SIG-M5 treated with dmso at 0.1 percent for 504 hours (cell line): ENCODE results near the gene MYLK4.

Experiments
- DNase-seq: peaks from one replicate; lab custom pipeline; 2025; ENCODE audit not compliant: unreplicated experiment; lab: John Stamatoyannopoulos, UW

Gene MYLK4

DNA sequence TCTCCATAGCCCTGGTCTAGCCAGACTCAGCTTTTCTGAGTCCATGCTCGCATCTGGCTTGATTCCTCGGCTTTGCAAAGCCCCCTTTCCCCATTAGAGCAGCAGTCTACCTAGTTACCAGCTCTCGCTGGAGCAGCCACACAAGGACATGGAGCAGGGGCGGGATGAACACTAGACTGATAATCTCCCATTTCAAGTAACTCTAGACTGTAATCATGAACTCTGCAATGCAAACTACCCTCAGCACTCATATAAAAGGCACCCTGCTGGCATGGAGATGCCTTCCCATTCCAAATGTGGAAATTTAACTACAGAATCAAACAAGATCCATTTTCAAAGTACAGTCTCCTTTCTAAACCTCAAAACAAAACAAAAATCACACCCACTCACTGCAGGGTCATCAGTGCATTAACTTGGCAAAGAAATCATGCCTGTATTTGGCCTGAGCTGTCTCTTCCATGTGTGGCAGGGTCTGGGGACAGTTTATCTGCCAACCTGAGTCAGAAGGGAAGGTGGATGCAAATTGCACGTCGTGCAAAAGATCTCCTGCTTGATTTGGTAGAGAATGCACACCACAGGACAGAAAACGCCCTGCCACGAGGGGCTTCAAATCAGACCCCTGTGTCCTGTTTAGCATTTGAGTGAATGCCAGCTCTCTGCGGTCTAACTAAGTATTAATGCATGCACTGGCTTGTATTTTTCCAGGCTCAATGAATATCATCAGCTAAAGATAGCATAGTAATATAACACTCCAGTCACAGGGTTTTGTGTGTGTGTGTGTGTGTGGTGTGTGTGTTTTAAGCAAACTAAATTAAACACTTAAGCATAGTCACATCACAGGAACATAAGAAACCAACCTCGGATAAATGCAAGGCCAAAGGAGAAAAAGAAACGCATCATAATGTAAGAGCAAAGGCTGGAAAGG lies 85.3 kb downstream of the MYLK4 start:
- no peak for DNase-seq

DNA sequence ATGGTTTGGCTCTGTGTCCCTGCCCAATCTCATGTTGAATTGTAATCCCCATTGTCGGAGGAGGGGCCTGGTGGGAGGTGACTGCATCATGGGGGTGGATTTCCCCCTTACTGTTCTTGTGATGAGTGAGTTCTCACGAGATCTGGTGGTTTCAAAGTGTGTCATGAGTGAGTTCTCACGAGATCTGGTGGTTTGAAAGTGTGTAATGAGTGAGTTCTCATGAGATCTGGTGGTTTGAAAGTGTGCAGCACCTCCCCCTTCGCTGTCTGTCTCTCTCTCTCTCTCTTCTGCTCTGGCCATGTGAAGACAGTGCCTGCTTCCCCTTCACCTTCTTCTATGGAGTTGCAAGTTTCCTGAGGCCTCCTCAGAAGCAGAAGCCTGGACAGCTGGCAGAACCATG lies 87.6 kb downstream of the MYLK4 start:
- DNase-seq, result no peak

DNA sequence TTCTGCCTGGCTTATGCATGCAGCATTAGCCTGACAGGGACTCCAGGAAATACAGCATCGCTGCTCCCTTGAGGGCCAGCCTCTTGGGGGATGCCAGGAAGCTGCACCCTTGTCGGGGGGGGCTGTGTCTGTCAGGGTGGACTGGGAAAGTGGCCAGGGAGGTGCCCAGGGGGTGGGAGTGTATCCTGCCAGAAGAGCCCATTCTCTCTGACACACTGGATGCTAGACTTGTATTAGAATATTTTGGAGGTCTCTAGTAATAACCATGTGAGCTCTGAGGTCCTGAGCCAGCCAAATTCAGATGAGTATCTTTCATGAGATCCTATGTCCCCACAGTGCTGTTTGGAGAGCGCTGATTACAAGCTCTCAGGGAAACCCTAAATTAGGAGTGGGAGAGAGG lies 89.1 kb downstream of the MYLK4 start:
- DNase-seq, result no peak

DNA sequence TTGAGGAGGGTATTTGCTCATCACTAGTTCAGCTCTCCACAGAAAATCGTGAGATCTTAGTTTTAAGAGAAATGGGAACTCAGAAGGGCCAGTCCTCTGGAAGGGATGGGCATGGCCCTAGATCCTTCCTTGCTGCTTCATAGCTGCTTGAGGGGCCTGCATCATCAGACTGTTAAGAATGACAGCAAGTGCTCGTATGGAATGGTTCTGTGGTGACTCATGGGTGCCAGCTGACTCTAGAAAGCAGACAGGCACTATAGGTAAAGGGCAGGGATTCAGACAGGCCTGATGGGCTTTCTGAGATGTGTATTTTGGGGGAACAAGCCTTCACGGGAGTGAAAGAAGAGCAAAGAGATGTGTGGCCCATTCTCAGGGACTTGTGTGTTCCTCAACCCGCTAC lies 90.8 kb downstream of the MYLK4 start:
- no peak for DNase-seq

DNA sequence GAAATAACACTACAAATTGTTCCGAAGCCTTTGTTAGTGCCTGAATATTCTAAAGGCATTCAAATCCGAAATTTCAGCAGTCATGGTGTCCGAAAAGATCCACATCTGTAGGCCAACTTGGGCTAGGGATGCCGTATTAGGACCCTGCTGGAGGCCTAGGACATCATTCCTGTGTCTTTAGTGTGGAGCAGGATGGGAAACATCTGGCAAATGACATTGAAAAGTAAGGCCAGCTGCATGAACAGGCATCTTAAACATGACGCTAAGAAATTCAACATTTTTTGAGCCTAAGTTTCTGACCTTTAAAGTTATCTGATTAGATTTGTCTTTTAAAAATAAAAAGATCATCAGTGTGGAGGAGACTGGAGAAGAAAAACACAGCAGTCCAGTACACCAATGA lies 91.3 kb downstream of the MYLK4 start:
- DNase-seq, result no peak

DNA sequence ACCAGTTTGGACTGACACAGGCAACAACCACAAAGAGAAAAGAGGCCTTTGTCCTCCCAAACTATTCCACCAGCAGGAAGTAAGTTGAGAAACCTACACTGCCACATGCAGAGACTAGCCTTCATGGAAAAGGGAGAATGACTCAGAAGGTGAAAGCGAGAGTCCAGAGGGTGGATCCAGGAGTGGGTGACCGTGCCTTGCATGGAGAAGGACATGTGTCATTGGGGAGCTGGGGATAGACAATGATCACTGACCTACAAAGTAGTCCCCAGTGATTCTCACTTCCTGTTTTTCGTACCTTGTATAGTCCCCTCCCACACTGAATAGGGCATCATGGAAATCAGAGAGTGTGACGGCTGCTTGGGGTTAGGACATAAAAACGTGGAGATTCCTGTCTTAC lies 91.9 kb downstream of the MYLK4 start:
- peak; percentile 9 for DNase-seq

DNA sequence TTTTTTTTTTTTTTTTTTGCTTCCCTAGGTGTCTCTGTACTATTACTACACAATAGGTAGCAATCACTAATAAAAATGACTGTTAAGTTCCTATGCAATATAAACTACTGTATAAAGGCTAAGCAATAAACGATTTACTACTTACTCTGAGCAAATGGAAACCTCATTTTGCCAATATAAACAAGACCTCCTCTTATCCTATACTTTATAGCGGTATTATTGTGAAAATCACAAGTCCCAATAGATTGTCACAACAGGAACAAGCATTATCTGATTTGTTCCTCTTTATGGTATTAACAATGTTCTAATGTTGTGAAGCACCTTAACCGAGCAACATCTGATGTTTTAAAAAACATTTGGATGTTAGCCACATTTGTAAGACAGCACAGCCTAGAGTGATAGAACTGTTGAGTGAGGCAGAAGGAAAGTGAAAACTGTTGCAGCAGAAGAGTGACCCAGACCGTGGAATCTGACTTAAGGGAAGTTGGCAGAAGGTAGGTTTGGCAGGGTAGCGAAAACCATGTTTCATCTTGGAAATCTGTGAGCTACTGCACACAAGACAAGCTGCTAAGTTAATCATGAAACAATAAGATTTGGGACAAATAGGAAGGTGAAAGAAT lies 94.2 kb downstream of the MYLK4 start:
- DNase-seq, result no peak

DNA sequence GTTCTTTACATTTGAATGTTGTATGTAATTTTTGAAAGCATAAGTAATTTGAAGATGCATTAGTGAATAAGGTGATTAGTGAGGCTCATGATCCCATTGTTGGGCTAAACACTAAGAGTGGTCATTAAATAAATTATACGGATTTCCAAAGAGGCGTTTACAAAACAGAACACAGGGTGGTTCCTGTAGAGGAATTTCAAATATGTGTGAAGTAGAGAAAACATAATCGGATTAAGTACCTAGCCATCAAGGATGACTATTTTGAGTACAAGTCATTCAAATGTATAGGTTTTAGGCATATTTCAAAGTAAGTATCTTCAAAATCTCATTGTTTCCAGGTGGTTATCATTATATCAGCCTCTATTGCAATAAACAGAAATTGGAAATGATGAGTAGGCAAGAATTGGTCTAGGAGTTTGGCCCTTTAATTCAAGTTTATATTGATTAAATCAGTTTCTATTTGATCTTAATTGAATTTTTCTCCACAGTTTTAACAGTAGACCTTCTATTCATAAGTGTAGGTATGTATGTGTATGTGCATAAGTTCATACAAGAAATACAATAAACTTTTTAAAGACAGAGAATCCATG lies 94.8 kb downstream of the MYLK4 start:
- no peak for DNase-seq

DNA sequence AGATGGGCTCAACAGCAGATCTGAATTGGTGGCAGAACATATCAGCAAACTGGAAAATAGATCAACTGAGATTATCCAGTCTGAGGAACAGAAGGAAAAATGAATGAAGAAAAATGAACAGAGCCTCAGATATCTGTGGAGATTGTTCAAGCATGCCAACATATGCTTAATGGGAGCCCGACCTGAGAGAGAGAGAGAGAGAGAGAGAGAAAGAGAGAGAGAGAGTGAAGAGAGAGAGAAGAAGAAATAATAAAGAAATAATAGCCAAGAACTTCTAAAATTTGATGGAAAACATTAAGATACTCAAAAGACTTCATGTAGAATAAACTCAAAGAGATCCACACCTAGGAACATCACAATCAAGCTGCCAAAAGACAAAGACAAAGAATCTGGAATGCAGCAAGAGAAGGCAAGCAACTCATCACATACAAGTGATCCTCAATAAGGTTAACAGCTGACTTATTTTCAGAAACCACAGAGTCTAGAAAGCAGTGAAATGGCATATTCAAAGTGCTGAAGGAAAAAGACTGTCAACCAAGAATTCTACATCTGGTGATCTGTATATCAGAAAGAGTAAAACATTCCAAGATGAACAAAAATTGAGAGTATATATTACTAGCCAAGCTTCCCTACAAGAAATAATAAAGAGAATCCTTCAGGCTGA lies 97.2 kb downstream of the MYLK4 start:
- DNase-seq, result no peak

DNA sequence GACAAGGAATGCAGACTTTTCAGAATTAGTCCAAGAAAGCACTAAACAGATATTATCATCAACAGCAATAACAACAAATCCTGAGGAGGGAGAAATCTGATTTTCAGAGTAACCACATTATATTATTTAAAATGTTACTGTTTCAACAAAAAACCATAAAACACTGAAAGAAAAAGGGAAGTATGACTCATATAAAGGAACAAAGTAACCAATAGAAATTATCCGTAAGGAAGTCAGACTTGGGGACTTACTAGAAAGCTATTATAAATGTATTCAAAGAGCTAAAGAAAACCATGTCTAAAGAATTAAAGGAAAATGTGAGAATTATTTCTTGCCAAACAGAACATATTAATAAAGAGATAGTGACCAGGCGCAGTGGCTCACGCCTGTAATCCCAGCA lies 98.1 kb downstream of the MYLK4 start:
- DNase-seq, result peak; percentile 23

DNA sequence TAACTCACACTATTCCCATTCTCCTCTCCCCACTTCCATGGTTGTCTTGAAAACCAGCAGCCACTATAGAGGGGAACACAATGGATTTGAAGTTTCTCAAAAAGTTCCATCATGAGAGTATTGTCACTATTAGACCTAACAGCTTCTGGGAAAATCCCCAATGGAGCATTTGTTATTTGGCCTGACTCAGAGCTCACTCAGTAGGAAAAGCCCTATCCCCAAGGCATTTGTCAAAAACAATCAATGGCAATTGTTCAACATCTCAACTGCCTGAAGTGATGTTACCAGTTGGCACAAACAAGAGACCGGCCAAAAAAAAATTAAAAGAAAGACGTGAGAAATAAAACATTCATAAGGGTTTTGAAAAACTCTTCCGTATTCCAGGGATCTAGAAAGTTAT lies 98.8 kb downstream of the MYLK4 start:
- DNase-seq, result no peak

DNA sequence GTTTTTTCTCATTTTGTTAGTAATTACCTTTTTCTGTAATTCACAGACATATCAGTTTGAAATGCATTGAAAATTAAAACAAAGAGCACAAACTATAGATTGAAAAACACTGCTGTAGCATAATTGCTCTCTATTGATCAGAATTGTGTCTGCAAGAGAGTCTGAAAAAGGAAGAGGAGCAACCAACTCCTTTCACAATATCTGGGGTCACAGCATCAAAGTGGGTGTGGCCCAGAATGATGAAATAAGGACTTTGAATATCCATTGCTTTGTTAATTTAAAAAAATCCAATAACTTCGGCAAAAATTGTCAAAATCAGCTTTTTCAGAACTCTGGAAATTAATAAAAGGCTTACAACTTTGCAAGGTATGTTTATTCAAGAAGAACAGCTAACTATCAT lies 99.2 kb downstream of the MYLK4 start:
- peak; percentile 62 for DNase-seq

DNA sequence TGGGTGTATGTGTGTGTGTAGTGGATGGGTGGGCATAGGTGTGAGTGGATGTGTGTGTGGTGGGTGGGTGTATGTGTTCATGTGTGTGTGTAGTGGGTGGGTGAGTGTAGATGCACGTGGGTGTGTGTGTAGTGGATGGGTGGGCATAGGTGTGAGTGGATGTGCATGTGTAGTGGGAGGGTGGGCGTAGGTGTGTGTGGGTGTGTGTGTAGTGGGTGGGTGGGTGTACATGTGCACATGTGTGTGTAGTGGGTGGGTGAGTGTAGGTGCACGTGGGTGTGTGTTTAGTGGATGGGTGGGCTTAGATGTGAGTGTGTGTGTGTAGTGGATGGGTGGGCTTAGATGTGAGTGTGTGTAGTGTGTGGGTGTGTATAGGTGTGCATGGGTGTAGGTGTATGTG lies 104.4 kb downstream of the MYLK4 start:
- no peak for DNase-seq

DNA sequence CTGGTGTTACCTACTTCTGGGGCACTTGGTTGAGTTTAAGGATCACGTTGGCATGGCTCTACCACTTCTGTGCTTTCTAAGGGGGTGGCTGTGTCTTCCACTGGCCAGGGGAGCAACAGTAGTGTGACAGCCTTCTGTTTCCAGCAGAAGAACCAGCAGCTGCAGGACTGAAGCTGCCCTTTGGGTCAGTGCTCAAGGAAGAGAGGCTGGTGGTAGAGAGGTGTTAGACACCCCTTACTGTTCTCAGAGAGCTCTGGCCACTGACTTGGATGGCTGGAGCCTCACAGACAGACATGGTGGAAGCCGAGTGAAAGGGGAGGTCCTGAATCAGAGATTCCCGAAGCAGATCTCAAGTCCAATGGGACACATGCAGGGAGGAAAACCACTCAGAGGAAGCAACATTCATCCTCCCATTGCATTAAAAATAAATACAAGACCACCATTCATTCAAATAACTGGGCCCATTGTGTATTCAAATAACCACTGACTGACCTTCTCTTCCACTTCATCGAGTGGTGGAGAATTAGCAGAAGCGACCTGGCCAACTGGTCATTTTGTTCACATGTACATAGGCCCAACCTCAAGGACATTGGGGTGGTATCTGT lies 106.7 kb downstream of the MYLK4 start:
- DNase-seq, result no peak

DNA sequence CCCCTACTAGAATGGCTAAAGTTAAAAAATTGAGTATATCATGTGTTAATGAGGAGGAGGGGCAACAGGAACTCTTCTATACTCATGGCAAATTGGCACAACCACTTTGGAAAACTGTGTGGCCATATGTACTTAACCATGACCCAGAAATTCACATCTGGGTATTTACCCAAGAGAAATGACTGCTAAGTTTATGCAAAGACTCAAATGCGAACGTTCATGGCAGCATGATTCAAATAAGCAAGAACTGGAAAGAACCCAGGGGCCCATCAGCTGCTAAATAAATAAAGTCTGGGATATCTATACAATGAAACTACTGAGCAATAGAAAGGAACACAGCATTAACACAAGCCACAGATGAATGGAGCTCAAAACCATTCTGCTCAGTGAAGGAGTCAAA lies 107.6 kb downstream of the MYLK4 start:
- no peak for DNase-seq

DNA sequence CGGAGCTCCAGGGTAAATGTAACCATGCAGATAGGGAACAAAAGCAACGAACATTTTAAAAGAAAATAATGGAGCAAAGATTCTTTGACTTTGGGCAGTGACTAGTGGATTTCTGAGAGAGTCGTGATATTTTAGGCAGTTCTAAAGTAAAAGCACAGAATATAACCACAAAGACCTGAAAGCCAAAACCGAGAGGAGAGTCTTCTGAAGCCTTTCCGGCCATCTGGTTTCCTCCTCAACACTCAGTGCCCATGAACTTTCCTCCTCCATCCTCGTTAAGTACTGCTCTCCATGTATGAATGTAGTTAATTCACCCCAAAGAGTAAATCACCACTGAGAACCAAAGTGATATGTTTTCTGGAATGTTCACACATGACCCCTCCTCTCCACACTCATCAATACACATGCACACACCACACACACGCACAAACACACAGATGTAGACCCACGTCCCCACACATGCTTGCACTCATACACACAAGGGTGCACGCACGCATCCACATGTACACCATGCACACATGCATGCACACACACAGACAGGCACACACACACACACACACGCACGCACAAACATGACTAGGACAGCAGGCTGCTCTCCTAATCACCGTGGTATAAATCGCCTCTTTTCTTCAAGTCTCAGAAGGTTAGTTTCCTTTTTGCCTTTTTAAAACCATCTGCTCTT lies 109.5 kb downstream of the MYLK4 start:
- no peak for DNase-seq

DNA sequence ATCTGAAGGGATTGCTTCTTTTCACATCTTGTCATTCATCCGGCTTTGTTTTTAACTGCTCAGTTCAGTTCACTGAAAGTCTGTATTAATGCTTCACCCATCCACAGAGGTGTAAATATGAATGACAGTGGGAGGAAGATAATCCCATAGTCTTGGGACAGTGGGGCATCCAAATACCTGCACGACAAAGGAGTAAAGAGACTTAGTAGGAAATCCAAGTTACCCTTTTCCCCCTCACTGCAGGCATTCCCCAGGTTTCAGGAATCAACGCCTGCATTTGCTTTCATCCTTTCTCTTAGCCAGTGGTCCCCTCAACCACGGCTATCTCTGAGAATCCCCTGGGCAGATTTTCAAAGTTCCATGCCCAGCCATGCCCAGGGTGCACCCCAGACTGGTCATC lies 110.2 kb downstream of the MYLK4 start:
- DNase-seq, result no peak

DNA sequence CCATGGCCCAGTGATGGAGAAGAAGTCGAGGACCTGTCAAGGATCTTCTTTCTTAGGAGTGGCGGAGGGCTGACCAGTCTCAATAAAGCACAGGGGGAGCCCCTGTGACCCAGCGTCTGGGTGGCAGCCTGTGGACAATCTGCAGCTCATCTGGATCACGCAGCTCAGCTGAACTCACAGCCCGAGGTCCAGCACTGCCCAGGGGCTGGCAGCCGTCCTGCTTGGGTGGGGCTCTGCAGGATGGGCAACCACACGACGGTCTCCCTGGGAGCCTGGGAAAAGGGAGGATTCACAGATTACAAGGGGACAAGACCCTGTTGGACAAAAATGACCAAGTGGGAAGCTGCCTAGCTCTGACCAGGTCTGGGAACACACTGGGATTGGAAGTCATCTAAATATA lies 110.8 kb downstream of the MYLK4 start:
- no peak for DNase-seq

DNA sequence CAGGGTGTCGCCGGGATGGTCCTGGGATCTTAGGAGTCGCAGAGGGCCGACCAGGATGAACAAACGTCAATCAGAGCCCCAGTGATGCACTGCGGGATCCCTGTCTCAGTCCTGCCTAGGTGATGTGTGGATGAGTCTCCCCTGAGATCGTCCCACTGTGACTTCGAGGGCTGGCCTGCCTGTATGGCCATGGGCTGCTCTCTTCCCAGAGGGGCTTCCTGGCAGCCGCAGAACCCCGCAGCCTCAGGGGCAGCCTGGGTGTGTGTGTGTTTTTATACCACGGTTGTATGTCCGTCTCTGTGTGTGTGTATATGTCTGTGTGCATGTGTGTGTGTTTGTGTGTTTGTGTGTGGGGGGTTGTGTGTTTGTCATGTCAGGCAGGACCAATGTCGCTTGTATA lies 111.6 kb downstream of the MYLK4 start:
- no peak for DNase-seq

DNA sequence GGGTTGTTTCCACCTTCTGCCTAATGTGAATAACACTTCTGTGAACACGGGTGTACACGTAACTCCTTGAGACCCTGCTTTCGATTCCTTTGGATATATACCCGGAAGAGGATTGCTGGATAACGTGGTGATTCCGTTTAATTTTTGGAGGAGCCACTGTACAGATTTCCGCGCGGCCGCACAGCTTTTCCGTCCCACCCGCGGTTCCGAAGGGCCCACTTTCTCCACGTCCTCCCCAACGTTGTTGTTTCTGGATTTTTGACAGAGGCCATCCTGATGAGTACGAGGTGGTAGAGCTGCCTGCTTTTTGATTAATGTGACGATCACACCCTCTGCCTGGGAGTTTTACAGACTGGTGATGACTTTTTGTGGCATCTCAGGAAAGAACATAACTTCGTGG lies 114.0 kb downstream of the MYLK4 start:
- no peak for DNase-seq

DNA sequence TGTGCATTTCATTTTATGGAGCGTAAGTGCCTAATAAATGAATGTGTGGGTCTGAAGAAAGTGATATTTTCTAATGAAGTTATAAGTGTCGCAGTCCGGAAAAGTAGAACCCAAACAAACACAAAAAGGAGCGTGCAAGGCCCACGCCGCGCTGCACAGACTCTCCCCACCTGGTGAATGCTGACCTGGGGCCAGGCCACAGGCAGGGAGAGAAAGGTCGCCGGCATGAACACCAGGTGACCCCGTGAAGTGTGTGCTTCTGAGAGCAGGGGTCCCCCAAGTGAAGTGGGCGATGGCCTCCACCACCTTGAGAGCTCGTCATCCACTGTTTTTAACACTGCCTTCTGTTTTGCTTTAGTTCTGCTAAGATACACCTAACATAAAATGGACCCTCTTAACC lies 114.8 kb downstream of the MYLK4 start:
- DNase-seq, result no peak
